D341Med (cell line): Measurements from ENCODE around the gene CELF6.
A peak's percentile ranks its signal among the peaks of the same experiment; 100 is the strongest.
"Not testable (repeated sequence)": the region's sequence is repeated elsewhere in the genome, so short reads cannot be mapped to it uniquely, and the experiment has no call there.

ENCODE experiments used
- DNase-seq: peaks from one replicate; pipeline ENCODE4 v3.0.0; 2012; ENCODE audit warnings: low spot score

CELF6 gene

DNA sequence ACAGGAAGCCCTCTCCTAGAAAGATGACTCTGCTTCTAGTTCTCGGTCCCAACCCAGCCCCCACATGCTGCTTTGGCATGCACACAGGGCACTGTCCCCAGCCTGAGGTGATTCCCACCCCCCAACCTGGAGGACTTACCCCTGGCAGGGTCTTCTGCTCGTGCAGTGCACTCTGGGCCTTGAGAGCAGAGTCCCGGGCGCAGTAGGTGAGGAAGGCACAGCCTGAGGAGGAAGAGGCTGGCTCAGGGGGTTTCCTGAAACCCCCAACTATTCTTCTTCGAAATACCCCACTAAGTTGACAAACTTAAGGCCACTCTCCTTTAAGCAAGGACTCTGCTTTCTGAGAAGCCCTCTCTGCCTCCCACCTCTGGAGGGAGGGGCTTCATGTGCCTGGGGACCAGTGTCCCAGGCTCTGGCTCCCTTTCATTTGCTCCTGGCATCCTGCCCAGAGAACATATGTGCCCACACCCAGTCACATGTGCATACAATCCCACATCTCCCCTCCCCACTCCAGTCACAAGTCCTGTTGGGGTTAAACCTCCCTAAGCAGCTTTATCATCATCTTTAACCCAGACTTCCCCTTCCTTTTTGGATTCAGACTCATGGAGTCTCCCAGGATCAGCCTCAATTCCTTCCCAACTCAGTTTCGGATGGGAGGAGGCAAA lies 4.1 kb downstream of the CELF6 start:
- peak; percentile 87 for DNase-seq

DNA sequence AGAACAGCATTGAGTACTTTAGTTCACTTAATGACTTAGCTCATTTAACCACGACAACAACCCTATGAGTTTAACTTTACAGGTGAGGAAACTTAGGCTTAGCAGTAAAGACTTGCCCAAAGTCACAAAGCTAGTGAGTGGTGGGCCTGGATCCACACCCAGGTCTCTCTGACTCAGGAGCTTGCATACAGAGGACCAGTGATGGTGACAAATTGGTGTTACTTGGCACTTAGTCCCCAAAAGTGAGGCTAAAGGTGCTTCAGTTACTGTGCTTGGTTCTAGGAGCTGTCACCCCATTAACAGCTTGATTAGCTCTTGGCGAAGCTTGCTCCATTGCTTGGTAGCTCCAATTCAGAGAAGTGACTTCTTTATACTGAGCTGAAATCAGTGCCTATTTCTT lies 6.1 kb downstream of the CELF6 start:
- no peak for DNase-seq

DNA sequence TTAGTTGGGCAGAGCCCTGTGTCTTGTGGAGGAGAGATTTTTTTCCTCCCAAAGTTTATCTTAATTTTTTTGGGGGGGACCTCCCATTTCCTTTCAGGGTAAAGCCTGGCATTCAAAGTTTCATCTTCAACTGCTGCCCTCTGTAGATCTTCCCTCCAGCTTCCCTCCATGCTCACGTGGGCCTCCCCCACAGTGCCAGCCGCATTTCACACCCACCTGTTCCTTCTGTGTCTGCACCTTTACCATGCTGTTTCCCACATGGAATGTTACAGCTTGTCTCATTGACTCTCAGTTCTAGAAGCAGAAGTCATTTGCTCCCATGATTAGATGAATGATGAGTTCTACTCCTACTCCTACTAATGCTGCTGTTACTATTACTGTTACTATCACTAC lies 6.5 kb downstream of the CELF6 start:
- DNase-seq: no peak

GRCh38 chr15:72312605-72313447 lies 7.1 kb downstream of the CELF6 start:
- peak; percentile 86 for DNase-seq

- DNase-seq: no peak
These were observed 12.9 kb downstream of the CELF6 start for GRCh38 chr15:72307026-72307425.

DNA sequence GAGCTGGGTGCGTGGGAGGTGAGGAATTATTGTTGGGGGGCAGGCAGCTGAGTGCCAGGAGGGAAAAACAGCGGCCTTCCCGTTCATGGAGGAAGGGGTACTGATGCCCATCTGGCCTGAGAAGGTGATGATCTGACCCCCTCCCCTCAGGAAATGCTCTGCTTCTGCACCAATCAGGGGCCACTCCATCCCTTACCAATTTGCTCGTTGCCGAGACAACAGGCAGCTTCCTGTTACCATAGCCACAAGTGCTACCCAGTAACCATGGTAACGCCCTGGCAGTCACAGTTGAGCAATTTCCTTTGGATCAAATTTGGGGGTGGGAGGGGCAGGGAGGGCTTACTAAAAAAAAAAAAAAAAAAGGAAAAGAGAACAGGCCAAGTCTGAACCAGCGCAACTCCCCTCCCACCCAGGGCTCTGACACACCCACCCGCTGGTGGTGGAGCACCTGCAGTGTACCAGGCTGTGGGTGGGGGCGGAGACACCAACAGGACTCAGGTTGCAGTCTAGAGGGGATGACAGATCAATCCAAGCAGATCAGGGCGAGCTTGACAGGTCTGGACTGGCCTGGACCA lies 13.7 kb downstream of the CELF6 start:
- DNase-seq: no peak

DNA sequence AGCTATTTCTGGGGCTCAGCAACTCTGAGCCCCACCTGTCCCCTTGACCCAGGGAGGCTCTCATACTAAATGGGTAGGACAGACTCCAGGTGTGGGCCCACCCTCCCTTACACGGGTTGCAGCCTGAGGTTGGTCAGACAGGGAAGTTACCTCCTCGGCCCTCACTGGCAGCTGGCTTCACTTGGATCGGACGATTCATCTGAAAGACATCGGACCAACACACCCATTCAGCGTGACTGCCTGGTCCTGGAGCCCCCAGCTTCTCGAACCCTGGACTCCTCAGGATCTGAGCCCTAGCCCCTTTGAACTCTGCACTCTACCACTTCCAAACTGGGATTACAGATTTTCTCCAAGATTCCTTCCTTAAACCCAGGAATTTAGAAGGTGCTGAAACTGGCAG lies 15.4 kb downstream of the CELF6 start:
- no peak for DNase-seq

DNA sequence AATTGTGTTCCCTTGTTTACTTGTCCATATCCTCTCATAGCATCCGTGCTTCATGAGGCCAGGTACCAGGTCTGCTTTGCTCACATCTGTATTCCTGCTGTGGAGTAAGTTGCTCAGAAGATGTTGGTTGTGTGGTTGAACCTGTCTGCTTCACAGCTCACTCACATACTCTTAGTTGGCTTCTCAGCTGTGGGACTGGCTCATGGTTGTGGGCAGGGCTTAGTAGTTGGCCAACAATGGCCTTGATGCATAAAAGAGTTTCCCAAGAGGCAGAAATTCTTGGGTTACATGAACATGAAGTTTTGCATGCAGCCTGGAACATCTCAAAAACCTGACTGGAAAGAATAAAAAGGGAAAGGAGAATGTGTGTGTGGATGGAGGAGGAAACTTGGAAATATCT lies 17.0 kb downstream of the CELF6 start:
- DNase-seq: no peak

GRCh38 chr15:72289597-72290325 lies 30.2 kb downstream of the CELF6 start:
- DNase-seq: no peak

DNA sequence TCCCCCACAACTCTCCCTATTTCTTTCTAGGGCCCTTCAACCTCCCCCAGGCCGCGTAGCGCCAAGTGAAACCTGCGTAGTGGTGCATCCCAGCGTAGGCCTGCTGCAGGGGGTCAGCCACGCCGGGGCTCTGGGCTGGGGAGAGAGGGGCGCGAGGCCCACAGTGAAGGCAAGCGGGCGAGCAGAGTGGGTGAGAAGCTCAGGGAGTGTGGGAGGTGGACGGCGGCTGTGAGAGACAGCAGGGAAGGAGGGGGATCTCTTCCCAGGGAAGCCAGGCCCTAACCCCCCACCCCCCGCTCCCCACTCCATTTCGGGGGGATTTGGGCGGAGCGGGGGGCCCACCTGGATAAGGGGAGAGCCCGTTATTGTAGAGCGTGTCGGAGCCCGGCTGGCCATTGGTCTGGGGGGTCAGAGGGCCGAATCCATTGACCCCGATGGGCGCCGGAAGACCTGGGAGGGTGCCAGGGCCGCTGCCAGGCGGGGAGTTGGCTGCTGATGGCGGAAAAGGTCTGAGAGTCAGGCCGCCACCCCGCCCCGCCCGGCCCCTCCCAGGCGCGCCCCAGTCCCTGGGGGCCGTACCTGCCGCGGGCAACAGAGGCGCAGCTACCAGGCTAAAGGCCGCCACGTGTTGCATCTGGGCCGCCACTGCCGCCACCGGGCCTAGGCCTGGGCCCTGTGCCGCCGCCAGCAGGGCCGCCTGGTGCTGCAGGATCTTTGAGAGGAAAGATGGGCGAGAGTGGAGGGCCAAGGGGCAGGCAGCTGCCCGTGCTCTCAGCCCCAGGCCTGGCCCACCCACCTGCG lies 31.0 kb downstream of the CELF6 start:
- no peak for DNase-seq

DNA sequence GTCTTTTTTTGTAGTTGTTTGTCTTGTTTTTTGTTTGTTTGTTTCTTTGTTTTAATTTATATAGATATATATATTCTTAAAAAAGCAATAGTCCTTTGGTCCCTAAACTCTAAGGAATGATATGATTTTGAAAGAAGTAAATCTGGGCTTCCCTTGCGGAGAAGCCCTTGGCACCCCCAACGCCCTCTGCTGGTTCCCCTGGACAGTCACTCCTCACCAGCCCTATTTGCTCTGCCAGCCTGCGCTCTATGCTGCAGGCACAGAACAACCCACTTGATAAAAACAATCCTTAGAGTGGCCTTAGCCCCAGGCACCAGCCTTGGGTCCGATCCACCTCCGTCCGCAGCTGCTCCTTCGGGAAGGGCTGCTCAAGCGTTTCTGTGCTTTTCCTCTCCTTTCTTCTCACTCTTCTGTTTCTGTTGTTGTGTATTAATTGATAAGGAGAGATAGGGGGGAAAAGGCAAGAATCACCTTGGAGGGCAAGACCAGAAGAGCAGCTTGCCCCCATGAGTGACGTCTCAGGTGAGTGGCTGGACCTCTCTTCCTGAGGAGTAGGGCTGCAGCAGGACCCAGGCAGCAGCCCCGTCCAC lies 33.9 kb downstream of the CELF6 start:
- peak; percentile 86 for DNase-seq

DNA sequence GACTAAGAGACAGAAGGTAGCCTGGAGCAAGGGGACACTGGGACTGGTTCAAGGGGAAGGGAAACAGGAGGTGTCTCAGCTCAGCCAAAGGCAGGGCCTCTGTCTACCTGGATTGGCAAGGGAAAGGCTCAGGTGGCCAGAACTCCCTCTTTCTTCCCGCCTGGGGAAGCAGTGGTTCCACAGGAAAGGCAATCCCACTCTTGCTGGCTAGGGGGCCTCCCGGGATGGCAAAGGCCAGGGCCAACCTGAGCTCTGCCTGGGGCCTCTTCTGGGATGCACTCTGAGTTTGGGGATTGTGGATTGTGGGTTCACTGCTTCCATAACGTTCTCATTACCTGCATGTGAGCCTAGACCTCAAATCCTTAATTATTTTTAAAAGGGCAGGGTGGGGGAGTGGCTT lies 34.6 kb downstream of the CELF6 start:
- DNase-seq: no peak

GRCh38 chr15:72284781-72285180 lies 35.2 kb downstream of the CELF6 start:
- no peak for DNase-seq

GRCh38 chr15:72281713-72282112 lies 38.2 kb downstream of the CELF6 start:
- DNase-seq: no peak

DNA sequence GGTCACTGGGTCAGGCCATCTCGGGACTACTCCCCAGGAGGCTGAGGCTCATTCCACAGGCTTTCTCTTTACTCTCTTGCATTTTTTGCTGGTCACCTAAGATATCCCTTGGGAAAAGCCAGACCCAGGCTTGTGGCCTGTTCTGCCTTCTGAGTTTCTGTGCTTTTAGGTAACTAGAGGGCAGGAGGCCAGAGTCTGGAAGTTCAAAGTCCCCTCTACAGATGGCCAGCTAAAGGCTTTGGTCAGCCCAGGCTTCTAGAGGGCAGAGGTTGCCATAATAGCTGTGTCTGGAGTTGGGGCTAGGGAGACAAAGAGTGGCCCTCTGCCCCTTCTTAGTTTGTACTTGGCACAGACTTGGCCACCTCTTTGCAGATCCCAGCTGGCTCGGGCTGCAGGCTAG lies 39.2 kb downstream of the CELF6 start:
- no peak for DNase-seq

DNA sequence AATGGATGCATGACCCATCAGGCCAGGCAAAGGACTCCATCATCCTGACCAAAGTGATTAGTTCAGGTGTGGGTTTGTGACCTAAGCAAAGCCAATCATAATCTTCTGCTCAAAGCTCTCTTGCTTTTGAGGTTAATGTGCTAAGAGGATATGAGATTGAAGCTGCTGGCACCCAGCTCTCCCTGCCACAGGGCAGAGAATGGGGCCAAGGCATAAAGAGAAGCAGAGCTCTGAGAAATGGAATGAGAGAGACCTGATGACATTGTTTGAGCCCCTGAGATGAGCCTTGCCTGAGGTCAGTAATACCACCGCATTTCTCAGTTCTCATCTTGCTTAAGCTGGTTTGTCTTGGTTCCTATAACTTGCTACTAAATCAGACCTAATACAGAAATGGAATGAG lies 41.2 kb downstream of the CELF6 start:
- no peak for DNase-seq

GRCh38 chr15:72276326-72276700 lies 43.6 kb downstream of the CELF6 start:
- DNase-seq: no peak

DNA sequence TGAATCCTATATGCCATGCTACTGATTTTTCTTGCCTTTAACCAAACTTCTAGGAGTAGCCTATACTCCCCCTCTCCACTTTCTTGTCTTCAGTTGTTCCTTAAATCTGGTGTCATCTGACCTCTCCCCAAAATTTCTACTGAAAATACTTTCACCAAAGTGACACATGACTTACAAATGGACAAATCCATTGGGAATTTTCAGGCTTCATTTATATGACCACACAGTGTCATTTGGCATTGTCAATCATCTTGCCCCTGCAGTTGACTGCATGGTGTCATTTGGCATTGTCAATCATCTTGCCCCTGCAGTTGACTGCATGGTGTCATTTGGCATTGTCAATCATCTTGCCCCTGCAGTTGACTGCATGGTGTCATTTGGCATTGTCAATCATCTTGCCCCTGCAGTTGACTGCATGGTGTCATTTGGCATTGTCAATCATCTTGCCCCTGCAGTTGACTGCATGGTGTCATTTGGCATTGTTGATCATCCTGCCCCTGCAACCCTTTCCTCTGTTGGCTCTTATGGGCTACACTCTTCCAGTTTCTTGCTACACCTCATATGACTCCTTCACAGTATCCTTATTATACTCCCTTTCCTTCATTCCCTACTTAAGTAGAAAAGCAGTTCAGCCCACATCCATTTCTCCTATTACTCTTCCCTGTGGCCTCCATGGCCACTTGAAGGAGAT lies 44.2 kb downstream of the CELF6 start:
- DNase-seq: not testable (repeated sequence)

GRCh38 chr15:72272997-72273352 lies 47.0 kb downstream of the CELF6 start:
- DNase-seq: no peak

DNA sequence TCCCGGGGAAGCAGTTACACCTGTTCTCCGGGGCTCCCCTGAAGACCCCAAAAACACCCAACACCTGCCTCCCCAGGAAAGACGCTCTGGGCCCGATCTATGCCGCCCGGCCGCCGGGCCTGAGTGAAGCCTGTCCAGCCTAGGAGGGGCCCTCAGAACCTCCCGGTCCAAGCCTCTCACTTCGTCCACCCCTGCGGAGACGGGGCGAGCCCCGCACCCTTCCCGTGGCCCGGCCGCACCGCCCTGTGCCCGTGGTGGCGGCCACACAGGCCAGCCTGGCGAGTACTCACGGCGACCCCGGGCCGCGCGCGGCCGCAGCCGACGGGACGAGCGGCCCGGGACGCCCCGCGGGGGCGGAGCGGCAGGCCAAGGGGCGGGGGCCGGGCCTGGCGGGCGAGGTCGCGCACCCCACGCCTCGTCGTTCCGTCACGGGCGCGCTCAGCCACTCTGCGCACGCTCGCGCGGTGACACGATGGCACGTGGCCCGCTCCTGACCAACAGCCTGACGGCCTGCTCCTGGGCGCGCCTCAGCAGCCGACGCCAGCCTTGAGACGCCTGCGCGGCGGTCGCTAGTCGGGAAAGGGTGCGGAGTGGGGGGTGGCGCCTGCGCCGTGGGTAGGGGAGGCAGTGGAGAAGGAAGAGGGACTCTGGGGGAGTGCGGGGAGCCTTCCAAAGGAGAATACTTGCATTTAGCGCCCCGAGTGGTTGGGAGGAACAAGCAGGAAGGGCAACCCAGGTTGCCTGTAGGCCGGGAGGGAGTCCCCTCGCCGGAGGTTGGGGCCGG lies 47.6 kb downstream of the CELF6 start, which contains the start of gene PARP6:
TSS of gene PARP6 (minus strand) at position 342 of the 784 bp plus-strand sequence. CDS start 5,077 bp downstream, outside the sequence.
- peak; percentile 99 for DNase-seq
